Skeletal muscle satellite cell (primary cell): ENCODE data around the gene EEF2K. TPM values are rescaled to one million over a fixed set of nuclear protein-coding genes. Genes with fewer than 3 reads are reported as not detected.
A peak's percentile ranks its signal among the peaks of the same experiment; 100 is the strongest.
"Not testable (repeated sequence)": the region's sequence is repeated elsewhere in the genome, so short reads cannot be mapped to it uniquely, and the experiment has no call there.

ENCODE experiments used
- H3K27me3 ChIP-seq: 2 replicates; pipeline ENCODE4 v1.7.0; 2013; ENCODE audit warnings: low read length; ENCODE audit not compliant: control insufficient read depth, insufficient read depth
- H3K36me3 ChIP-seq: 2 replicates; pipeline ENCODE4 v1.7.0; 2013; ENCODE audit warnings: mild to moderate bottlenecking, control low read depth, low read length; ENCODE audit not compliant: insufficient read depth
- H3K4me1 ChIP-seq: 2 replicates; pipeline ENCODE4 v1.7.0; 2013; ENCODE audit warnings: low read length; ENCODE audit not compliant: control insufficient read depth, insufficient read depth
- H3K4me2 ChIP-seq: 2 replicates; pipeline ENCODE4 v1.7.0; 2013; ENCODE audit warnings: mild to moderate bottlenecking, low read length
- H3K4me3 ChIP-seq: 2 replicates; pipeline ENCODE4 v1.7.0; 2013; ENCODE audit warnings: low read length
- H3K9ac ChIP-seq: 2 replicates; pipeline ENCODE4 v1.7.0; 2013; ENCODE audit warnings: mild to moderate bottlenecking, low read depth, low read length, moderate library complexity
- H3K9me3 ChIP-seq: replicated peaks from 2 replicates; pipeline ENCODE4 v1.7.0; 2013; ENCODE audit warnings: mild to moderate bottlenecking, control low read depth, low read length
- total RNA-seq: library from RNA; depleted of rRNA; stranded (reverse); fragments of >200 nt; gene quantifications from 2 replicates; pipeline ENCODE4 v1.2.3, GENCODE V29; 2012; rRNA removed

The EEF2K gene
- total RNA-seq, result 21.8 and 32.8 TPM in 2 replicates

DNA sequence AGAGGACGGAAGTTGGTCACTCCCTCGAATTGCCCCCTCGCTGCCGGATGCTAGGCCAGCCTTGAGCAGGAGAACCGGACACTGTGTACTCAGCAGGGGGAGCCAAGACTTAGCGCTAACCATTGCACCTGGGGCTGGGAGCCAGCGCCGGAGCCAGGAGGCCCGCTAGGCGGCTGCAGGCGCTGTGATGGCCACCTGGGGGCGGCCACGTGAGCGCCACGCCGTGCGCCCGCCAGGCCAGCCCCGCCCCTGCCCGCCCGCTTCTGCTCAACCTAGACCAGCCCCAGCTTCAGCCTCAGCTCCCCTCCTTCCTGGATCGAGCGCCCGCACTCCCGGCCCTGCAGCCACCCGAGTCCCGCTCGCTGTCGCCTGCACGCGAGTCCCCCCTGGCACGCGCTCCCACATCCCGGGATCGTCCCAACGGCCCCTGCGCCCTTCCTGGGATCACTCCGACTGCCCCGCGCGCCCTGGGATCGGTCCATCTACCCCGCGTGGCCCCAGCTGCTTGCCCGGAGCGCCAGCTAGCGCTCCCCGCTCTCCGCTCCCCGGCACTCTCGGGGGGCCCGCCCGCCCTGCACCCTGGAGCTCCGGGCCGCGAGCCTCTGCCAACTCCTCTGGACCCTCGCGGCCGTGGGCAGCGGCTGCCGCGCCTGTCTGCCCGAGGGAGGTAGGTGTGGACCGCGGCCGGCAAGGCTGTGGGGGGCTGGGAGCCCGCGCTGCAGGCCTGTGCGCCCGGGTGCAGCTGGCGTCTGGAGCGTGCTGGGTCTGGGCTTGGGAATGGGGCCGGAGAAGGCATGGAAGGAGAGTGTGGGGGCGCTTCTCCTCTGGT, at the start of gene EEF2K:
EEF2K (plus strand) TSS at position 266 of the 829 bp plus-strand sequence. CDS start 19,452 bp downstream, outside the sequence.
- Histone ChIP-seq H3K27me3 (no peaks in the 10 kb centered on the region), H3K4me3 (peak within 1 kb of the TSS; percentile 95), H3K4me2 (peak within 1 kb of the TSS; percentile 81), H3K4me1 (peaks cover 40% of the 10 kb centered on the region), H3K36me3 (no peaks in the 10 kb centered on the region), H3K9me3 (peaks cover 3% of the 10 kb centered on the region), H3K9ac (peak within 1 kb of the TSS; percentile 76)

GRCh38 chr16:22161401-22161800, 44.7 kb upstream of the EEF2K start:
- no peak overlapping the region for H3K9ac ChIP-seq
- H3K4me3 ChIP-seq, result no peak overlapping the region
- no peaks in the 10 kb centered on the region for H3K9me3 ChIP-seq
- H3K27me3 ChIP-seq, result peaks cover 42% of the 10 kb centered on the region
- H3K4me2 ChIP-seq, result no peak overlapping the region
- H3K4me1 ChIP-seq, result no peaks in the 10 kb centered on the region
- H3K36me3 ChIP-seq, result no peaks in the 10 kb centered on the region

GRCh38 chr16:22161999-22162655, 44.0 kb upstream of the EEF2K start, which contains the start of gene SDR42E2:
Gene SDR42E2 (plus strand): TSS chr16:22162506. CDS start chr16:22165583, 3,077 bp downstream.
- Histone ChIP-seq H3K36me3 (no peaks in the 10 kb centered on the region), H3K27me3 (peaks cover 42% of the 10 kb centered on the region), H3K9ac (no peak within 1 kb of the TSS), H3K4me2 (no peak within 1 kb of the TSS), H3K4me1 (no peaks in the 10 kb centered on the region), H3K9me3 (no peaks in the 10 kb centered on the region), H3K4me3 (no peak within 1 kb of the TSS)

- H3K9me3 ChIP-seq, result no peaks in the 10 kb centered on the region
- no peaks in the 10 kb centered on the region for H3K36me3 ChIP-seq
- H3K4me3 ChIP-seq, result no peak overlapping the region
- peaks cover 41% of the 10 kb centered on the region for H3K27me3 ChIP-seq
- H3K9ac ChIP-seq, result no peak overlapping the region
- no peaks in the 10 kb centered on the region for H3K4me1 ChIP-seq
- no peak overlapping the region for H3K4me2 ChIP-seq
Observed at GRCh38 chr16:22162656-22163009, 43.4 kb upstream of the EEF2K start.

DNA sequence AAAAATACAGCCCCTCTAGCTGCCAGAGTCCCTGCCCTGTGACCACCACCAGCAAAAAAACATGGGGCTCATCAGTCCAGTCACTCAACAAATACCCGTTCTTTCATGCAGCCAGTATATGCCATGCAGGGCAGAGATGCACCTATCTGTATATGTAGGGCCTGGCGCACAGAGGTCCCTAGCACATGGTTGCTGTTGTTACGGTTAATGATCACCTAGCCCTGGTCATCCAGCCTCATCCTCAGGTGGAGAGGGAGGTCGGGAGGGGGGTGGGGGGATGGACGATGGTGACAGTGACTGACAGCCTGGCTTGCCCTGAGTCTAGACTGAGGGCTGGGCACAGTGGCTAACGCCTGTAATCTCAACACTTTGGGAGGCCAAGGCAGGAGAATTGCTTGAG, 42.3 kb upstream of the EEF2K start:
- no peaks in the 10 kb centered on the region for H3K36me3 ChIP-seq
- H3K4me2 ChIP-seq, result no peak overlapping the region
- no peak overlapping the region for H3K9ac ChIP-seq
- peaks cover 39% of the 10 kb centered on the region for H3K27me3 ChIP-seq
- no peaks in the 10 kb centered on the region for H3K9me3 ChIP-seq
- H3K4me1 ChIP-seq, result no peaks in the 10 kb centered on the region
- no peak overlapping the region for H3K4me3 ChIP-seq

DNA sequence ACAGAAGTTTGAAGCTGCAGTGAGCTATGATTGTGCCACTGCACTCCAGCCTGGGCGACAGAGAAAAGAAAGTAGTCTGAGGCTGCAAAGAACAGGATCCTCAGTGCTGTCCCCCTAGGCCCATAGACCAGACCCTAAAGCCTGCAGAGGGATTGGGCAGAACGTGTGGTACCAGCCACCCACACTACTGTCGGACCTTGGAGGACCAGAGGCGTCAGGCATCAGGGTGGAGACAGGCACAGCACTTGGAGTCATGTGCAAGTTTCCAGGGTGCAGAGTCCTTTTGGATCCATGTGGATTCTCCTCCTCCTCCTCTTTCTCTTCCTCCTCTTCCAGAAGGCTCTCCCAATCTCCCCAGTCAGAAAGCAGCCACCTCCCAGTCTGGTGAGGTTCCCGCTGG, 41.6 kb upstream of the EEF2K start:
- no peaks in the 10 kb centered on the region for H3K36me3 ChIP-seq
- no peak overlapping the region for H3K4me3 ChIP-seq
- peaks cover 38% of the 10 kb centered on the region for H3K27me3 ChIP-seq
- no peak overlapping the region for H3K9ac ChIP-seq
- H3K9me3 ChIP-seq, result no peaks in the 10 kb centered on the region
- no peak overlapping the region for H3K4me2 ChIP-seq
- no peaks in the 10 kb centered on the region for H3K4me1 ChIP-seq

GRCh38 chr16:22165508-22166285, 40.4 kb upstream of the EEF2K start:
- H3K9ac ChIP-seq, result no peak overlapping the region
- H3K4me1 ChIP-seq, result no peaks in the 10 kb centered on the region
- H3K27me3 ChIP-seq, result peaks cover 25% of the 10 kb centered on the region
- no peak overlapping the region for H3K4me3 ChIP-seq
- H3K4me2 ChIP-seq, result no peak overlapping the region
- H3K9me3 ChIP-seq, result no peaks in the 10 kb centered on the region
- no peaks in the 10 kb centered on the region for H3K36me3 ChIP-seq

DNA sequence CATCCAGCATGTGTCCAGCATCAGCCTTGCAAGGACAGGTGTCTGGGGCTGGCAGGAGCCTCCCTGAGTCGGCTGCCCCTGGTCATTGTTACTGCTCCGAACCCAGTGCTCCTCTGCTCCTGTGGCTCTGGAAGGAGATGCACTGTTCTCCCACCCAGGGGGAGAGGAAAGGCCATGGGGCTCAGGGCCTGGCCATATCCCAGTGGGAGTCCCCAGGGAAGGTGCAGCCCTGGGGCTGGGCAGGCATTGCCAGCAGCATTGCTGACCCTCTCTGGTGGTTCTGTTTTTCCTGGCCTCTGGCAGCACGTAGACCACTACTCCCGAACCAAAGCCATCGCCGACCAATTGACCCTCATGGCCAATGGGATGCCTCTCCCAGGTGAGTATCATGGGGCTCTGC, 34.1 kb upstream of the EEF2K start:
- no peaks in the 10 kb centered on the region for H3K9me3 ChIP-seq
- no peak overlapping the region for H3K9ac ChIP-seq
- H3K4me1 ChIP-seq, result no peaks in the 10 kb centered on the region
- no peak overlapping the region for H3K4me3 ChIP-seq
- no peaks in the 10 kb centered on the region for H3K36me3 ChIP-seq
- H3K27me3 ChIP-seq, result peaks cover 15% of the 10 kb centered on the region
- no peak overlapping the region for H3K4me2 ChIP-seq

DNA sequence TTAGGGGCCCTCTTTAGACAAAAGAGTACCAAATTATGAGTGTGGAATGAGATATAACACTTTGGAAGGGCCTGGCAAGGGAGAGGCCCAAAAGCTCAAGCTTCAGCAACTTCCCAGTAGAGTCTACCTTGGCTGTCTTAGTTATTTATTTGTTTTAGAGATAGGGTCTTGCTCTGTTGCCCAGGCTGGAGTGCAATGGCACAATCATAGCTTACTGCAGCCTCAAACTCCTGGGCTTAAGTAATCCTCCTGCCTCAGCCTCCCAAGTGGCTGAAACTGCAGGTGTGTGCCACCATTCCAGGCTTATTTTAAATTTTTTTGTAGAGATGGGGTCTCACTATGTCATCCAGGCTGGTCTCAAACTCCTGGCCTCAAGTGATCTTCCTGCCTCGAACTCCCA, 33.4 kb upstream of the EEF2K start:
- H3K4me1 ChIP-seq, H3K4me2 ChIP-seq, H3K36me3 ChIP-seq, H3K9me3 ChIP-seq, H3K4me3 ChIP-seq, H3K9ac ChIP-seq: not testable (repeated sequence)
- H3K27me3 ChIP-seq, result peaks cover 17% of the 10 kb centered on the region

- Histone ChIP-seq H3K4me2 (no peak overlapping the region), H3K36me3 (no peaks in the 10 kb centered on the region), H3K9ac (no peak overlapping the region), H3K27me3 (peaks cover 27% of the 10 kb centered on the region), H3K9me3 (no peaks in the 10 kb centered on the region), H3K4me3 (no peak overlapping the region), H3K4me1 (no peaks in the 10 kb centered on the region)
Observed at GRCh38 chr16:22174642-22175041, 31.4 kb upstream of the EEF2K start.
